Smooth muscle cell (in vitro differentiated cells): ENCODE measurements around the gene INSR. TPM values are rescaled to one million over a fixed set of nuclear protein-coding genes. Genes with fewer than 3 reads are reported as not detected.

Source experiments
- DNase-seq: peaks from one replicate; lab custom pipeline; 2025; ENCODE audit not compliant: unreplicated experiment; lab: John Stamatoyannopoulos, UW
- H2AFZ ChIP-seq: fragments of 200-600 bp; sonication (generic); 2 replicates; pipeline ENCODE4 v1.6.0; 2016; ENCODE audit warnings: antibody characterized with exemption, low read depth, mild to moderate bottlenecking
- H3F3A ChIP-seq: fragments of 200-600 bp; sonication (generic); 2 replicates; pipeline ENCODE4 v1.6.0; 2017; ENCODE audit warnings: antibody characterized with exemption, low read depth
- H3K27ac ChIP-seq: fragments of 200-600 bp; sonication (generic); 2 replicates; pipeline ENCODE4 v1.5.1; 2016; ENCODE audit warnings: low read depth, mild to moderate bottlenecking
- H3K27me3 ChIP-seq: fragments of 200-600 bp; sonication (generic); 2 replicates; pipeline ENCODE4 v1.6.1; 2016; ENCODE audit warnings: low read depth, mild to moderate bottlenecking
- H3K36me3 ChIP-seq: fragments of 200-600 bp; sonication (generic); 2 replicates; pipeline ENCODE4 v1.5.1; 2016; ENCODE audit warnings: low read depth
- H3K4me1 ChIP-seq: fragments of 200-600 bp; sonication (generic); 2 replicates; pipeline ENCODE4 v1.5.1; 2016; ENCODE audit warnings: low read depth
- H3K4me2 ChIP-seq: fragments of 200-600 bp; sonication (generic); 2 replicates; pipeline ENCODE4 v1.6.0; 2016; ENCODE audit warnings: mild to moderate bottlenecking
- H3K4me3 ChIP-seq: fragments of 200-600 bp; sonication (generic); 2 replicates; pipeline ENCODE4 v1.5.1; 2016; ENCODE audit warnings: mild to moderate bottlenecking
- H3K79me2 ChIP-seq: fragments of 200-600 bp; sonication (generic); 2 replicates; pipeline ENCODE4 v1.6.0; 2016; ENCODE audit warnings: low read depth, mild to moderate bottlenecking
- H3K9ac ChIP-seq: fragments of 200-600 bp; sonication (generic); 2 replicates; pipeline ENCODE4 v1.6.0; 2016; ENCODE audit warnings: low read depth
- H3K9me3 ChIP-seq: fragments of 200-600 bp; sonication (generic); replicated peaks from 2 replicates; pipeline ENCODE4 v1.5.1; 2016; ENCODE audit warnings: low read depth
- H4K20me1 ChIP-seq: fragments of 200-600 bp; sonication (generic); 2 replicates; pipeline ENCODE4 v1.6.0; 2016; ENCODE audit warnings: low read depth
- WGBS: methylation state at CpG from one replicate; pipeline ENCODE4 v1.1.7; 2016; ENCODE audit warnings: low lambda C conversion rate; 5-methylcytosine and 5-hydroxymethylcytosine counted together
- polyA plus RNA-seq: library from polyadenylated mRNA; unstranded; fragments of >200 nt; fragmentation: Nextera tagmentation; extraction: Ambion mirVana; gene quantifications from 2 replicates; pipeline ENCODE4 v1.2.1, GENCODE V29; 2016
- total RNA-seq: library from RNA; depleted of rRNA; stranded (reverse); fragments of >200 nt; gene quantifications from 2 replicates; pipeline ENCODE4 v1.2.3, GENCODE V29; 2014
- TF ChIP-seq, protein P1 (sequence below): fragments of 200-600 bp; sonication (generic); IDR thresholded peaks from 2 replicates; pipeline ENCODE4 v1.5.1; 2017; ENCODE audit warnings: borderline replicate concordance, mild to moderate bottlenecking, antibody characterized with exemption; ENCODE audit not compliant: insufficient read depth, poor library complexity, severe bottlenecking

The INSR gene
- total and polyA plus RNA-seq, 2 experiments from 2014 or later = 2.8 to 12.7 TPM

DNA sequence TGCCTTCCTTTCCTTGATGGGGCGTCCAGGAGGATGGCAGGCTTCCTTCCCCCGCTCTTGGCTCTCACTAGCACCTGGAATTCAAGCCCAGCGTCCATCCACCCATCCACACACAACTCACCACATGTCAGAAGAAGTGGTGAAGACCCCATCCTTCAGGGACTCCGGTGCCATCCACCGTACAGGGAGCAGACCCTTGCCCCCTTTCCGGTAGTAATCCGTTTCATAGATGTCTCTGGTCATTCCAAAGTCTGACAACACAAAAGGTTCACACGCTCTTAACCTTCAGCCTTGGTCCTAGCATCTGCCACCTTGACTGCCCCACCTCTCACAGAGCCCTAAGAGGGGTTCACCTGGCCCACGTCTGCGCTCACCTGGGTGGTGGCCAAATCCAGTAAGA is 173.7 kb downstream of the INSR start:
- Histone ChIP-seq H3K9me3 (no peaks in the 10 kb centered on the region), H3K27me3 (no peaks in the 10 kb centered on the region), H2AFZ (no peak overlapping the region), H3K4me2 (no peak overlapping the region), H3K27ac (no peak overlapping the region), H3K9ac (no peak overlapping the region), H3K4me3 (no peak overlapping the region), H4K20me1 (no peaks in the 10 kb centered on the region), H3K36me3 (peaks cover 2% of the 10 kb centered on the region), H3K79me2 (no peaks in the 10 kb centered on the region), H3K4me1 (no peaks in the 10 kb centered on the region), H3F3A (no peaks in the 10 kb centered on the region)
- TF ChIP-seq, protein P1, sequence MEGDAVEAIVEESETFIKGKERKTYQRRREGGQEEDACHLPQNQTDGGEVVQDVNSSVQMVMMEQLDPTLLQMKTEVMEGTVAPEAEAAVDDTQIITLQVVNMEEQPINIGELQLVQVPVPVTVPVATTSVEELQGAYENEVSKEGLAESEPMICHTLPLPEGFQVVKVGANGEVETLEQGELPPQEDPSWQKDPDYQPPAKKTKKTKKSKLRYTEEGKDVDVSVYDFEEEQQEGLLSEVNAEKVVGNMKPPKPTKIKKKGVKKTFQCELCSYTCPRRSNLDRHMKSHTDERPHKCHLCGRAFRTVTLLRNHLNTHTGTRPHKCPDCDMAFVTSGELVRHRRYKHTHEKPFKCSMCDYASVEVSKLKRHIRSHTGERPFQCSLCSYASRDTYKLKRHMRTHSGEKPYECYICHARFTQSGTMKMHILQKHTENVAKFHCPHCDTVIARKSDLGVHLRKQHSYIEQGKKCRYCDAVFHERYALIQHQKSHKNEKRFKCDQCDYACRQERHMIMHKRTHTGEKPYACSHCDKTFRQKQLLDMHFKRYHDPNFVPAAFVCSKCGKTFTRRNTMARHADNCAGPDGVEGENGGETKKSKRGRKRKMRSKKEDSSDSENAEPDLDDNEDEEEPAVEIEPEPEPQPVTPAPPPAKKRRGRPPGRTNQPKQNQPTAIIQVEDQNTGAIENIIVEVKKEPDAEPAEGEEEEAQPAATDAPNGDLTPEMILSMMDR = no peak
- WGBS = 96% methylated on average over 10 of the region's 10 CpGs
- no peak for DNase-seq

- no peaks in the 10 kb centered on the region for H3K4me1 ChIP-seq
- TF ChIP-seq, protein P1 = no peak
- no peak for DNase-seq
- no peaks in the 10 kb centered on the region for H3K27me3 ChIP-seq
- H3K79me2 ChIP-seq = no peaks in the 10 kb centered on the region
- no peaks in the 10 kb centered on the region for H3F3A ChIP-seq
- H3K36me3 ChIP-seq = no peaks in the 10 kb centered on the region
- H3K4me3 ChIP-seq = no peak overlapping the region
- WGBS = 94% methylated on average over 14 of the region's 14 CpGs
- H3K9ac ChIP-seq = no peak overlapping the region
- no peak overlapping the region for H2AFZ ChIP-seq
- no peaks in the 10 kb centered on the region for H4K20me1 ChIP-seq
- no peaks in the 10 kb centered on the region for H3K9me3 ChIP-seq
- H3K4me2 ChIP-seq = no peak overlapping the region
- H3K27ac ChIP-seq = no peak overlapping the region
Observed at GRCh38 chr19:7119582-7119981, 174.6 kb downstream of the INSR start.

DNA sequence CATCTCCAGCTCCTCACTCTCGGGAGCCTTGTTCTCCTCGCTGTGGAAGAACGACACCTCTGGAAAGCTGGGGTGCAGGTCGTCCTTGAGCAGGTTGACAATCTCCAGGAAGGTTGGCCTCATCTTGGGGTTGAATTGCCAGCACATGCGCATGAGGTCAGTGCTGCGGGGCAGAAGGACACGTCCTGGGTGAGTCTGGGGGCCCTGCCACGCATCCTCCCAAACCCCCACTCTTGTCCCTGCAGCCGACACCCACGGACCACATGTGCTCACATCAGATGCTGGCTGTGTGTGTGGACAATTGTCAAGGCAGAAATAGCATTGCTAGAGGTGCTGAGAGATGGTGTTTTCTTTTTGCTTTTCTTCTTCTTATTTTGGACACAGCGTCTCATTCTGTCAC is 177.0 kb downstream of the INSR start:
- H3K4me1 ChIP-seq = no peaks in the 10 kb centered on the region
- TF ChIP-seq, protein P1 = no peak
- no peak overlapping the region for H2AFZ ChIP-seq
- no peaks in the 10 kb centered on the region for H4K20me1 ChIP-seq
- H3K9ac ChIP-seq = no peak overlapping the region
- no peaks in the 10 kb centered on the region for H3F3A ChIP-seq
- H3K4me3 ChIP-seq = no peak overlapping the region
- 96% methylated on average over 11 of the region's 11 CpGs for WGBS
- H3K27ac ChIP-seq = no peak overlapping the region
- no peaks in the 10 kb centered on the region for H3K79me2 ChIP-seq
- DNase-seq = no peak
- peaks cover 5% of the 10 kb centered on the region for H3K9me3 ChIP-seq
- no peaks in the 10 kb centered on the region for H3K27me3 ChIP-seq
- H3K4me2 ChIP-seq = no peak overlapping the region
- H3K36me3 ChIP-seq = no peaks in the 10 kb centered on the region

GRCh38 chr19:7115721-7116120 is 178.5 kb downstream of the INSR start:
- WGBS = 98% methylated on average over 6 of the region's 6 CpGs
- TF ChIP-seq, protein P1 = no peak
- Histone ChIP-seq H4K20me1 (no peaks in the 10 kb centered on the region), H3K9me3 (peaks cover 5% of the 10 kb centered on the region), H3K27ac (no peak overlapping the region), H2AFZ (no peak overlapping the region), H3K4me1 (no peaks in the 10 kb centered on the region), H3K36me3 (no peaks in the 10 kb centered on the region), H3K27me3 (no peaks in the 10 kb centered on the region), H3K4me3 (no peak overlapping the region), H3F3A (no peaks in the 10 kb centered on the region), H3K79me2 (no peaks in the 10 kb centered on the region), H3K4me2 (no peak overlapping the region), H3K9ac (no peak overlapping the region)
- no peak for DNase-seq
